ENCODE measurements around the gene SULT6B1. TPM values are rescaled to one million over a fixed set of nuclear protein-coding genes. Genes with fewer than 3 reads are reported as not detected.

Gene SULT6B1
- total and polyA plus RNA-seq, 5 donors from 2014 or later, result not detected

- ATAC-seq (ENCODE audit: low read depth in 2 of 2) (peak; percentile 9 to 16), DNase-seq (peak; percentile 8 to 42 (median 36))
- Histone ChIP-seq H3K4me1 (ENCODE audit: control insufficient read depth, insufficient read depth, low read length, poor library complexity, severe bottlenecking) (peaks cover 25% of the 10 kb centered on the region), H3K27ac (ENCODE audit: insufficient read depth, low read length, poor library complexity, severe bottlenecking) (peak overlapping the region; percentile 66), H3K4me3 (ENCODE audit: low read depth, low read length) (peak overlapping the region; percentile 93), H3K9me3 (ENCODE audit: control insufficient read depth in 2 of 2, low read length in 2 of 2) (no peaks in the 10 kb centered on the region), H3K27me3 (ENCODE audit: control insufficient read depth, insufficient read depth, low read length) (no peaks in the 10 kb centered on the region), H3K36me3 (ENCODE audit: control insufficient read depth, insufficient read depth, low read length) (no peaks in the 10 kb centered on the region)
- Mint-ChIP-seq H3K4me1 (peaks cover 20 to 55% (median 40%) of the 10 kb centered on the region in 4 donors), H3K27ac (peak overlapping the region; percentile 95 to 97 (median 96)), H3K9me3 (peaks cover 0 to 3% (median 0%) of the 10 kb centered on the region in 7 donors), H3K4me3 (peak overlapping the region; percentile 95 to 97 (median 96)), H3K36me3 (peaks cover 20% of the 10 kb centered on the region), H3K27me3 (no peaks in the 10 kb centered on the region)
Measured at GRCh38 chr2:37156071-37156856, 32.2 kb downstream of the SULT6B1 start.

DNA sequence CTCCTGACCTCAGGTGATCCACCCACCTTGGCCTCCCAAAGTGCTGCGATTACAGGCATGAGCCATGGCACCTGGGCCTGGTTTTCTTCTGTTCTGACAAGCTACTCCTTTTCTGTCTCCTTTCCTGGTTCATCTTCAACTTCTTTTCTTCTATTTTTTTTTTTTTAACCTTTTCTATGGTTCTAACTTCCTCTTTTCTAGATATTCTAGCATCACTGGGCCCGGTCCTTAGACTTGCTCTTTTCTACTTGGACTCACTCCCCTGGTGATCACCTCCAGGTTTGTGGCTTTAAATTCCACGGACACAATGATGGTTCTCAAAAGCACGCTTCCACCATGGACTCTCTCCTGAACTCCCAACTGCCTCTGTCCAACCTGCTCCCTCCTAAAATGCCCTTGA lies 33.7 kb downstream of the SULT6B1 start:
- H3K27me3 Mint-ChIP-seq, result no peaks in the 10 kb centered on the region
- H3K4me3 Mint-ChIP-seq, result peak overlapping the region; percentile 95 to 97 (median 96)
- no peak for ATAC-seq (ENCODE audit: low read depth in 2 of 2)
- peaks cover 22 to 69% (median 50%) of the 10 kb centered on the region in 4 donors for H3K4me1 Mint-ChIP-seq
- H3K27ac Mint-ChIP-seq, result peak overlapping the region; percentile 33 to 96 (median 95)
- Histone ChIP-seq H3K27ac (ENCODE audit: insufficient read depth, low read length, poor library complexity, severe bottlenecking) (no peak overlapping the region), H3K9me3 (ENCODE audit: control insufficient read depth in 2 of 2, low read length in 2 of 2) (no peaks in the 10 kb centered on the region), H3K36me3 (ENCODE audit: control insufficient read depth, insufficient read depth, low read length) (no peaks in the 10 kb centered on the region), H3K27me3 (ENCODE audit: control insufficient read depth, insufficient read depth, low read length) (no peaks in the 10 kb centered on the region), H3K4me3 (ENCODE audit: low read depth, low read length) (peak overlapping the region; percentile 27), H3K4me1 (ENCODE audit: control insufficient read depth, insufficient read depth, low read length, poor library complexity, severe bottlenecking) (peaks cover 36% of the 10 kb centered on the region)
- no peak for DNase-seq
- H3K36me3 Mint-ChIP-seq, result peaks cover 20% of the 10 kb centered on the region
- H3K9me3 Mint-ChIP-seq, result peaks cover 0 to 3% (median 0%) of the 10 kb centered on the region in 7 donors

- H3K36me3 Mint-ChIP-seq, result peaks cover 27% of the 10 kb centered on the region
Measured at GRCh38 chr2:37153224-37153623, 35.2 kb downstream of the SULT6B1 start.

DNA sequence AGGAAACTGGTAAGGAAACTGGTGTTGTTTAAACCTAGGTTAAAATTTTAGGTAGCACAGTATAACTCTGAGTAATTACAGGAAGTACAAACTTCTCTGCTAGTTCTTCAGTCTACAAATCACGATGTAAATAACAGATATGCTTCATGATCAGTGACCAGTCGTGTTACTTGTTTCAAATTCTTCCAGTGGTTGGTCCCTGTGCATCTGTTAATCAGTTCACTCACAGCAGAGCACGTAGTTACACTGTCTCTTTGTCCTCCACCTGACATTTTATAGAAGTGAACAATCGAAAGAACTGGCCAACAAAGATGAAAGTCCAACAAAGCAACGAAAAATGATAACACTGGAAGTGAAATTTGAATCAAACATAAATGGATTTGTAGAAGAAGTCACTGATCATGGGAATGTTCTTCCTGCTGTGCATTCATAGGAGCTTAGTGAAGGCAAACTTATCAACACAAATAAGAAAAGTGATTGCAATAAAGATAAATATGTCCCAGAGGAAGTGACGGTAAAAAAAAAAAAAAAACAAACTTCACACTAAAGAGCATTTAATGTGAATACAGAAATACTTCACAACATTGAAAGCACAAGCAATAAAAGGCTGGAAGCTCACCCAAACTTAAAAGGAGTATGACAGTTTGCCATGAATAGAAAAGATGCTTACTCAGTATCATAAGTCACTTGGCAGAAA lies 38.7 kb downstream of the SULT6B1 start:
- Histone ChIP-seq H3K36me3 (ENCODE audit: control insufficient read depth, insufficient read depth, low read length) (peaks cover 28% of the 10 kb centered on the region), H3K4me1 (ENCODE audit: control insufficient read depth, insufficient read depth, low read length, poor library complexity, severe bottlenecking) (peaks cover 16% of the 10 kb centered on the region), H3K4me3 (ENCODE audit: low read depth, low read length) (peak overlapping the region; percentile 76), H3K27ac (ENCODE audit: insufficient read depth, low read length, poor library complexity, severe bottlenecking) (peak overlapping the region; percentile 69), H3K9me3 (ENCODE audit: control insufficient read depth in 2 of 2, low read length in 2 of 2) (no peaks in the 10 kb centered on the region), H3K27me3 (ENCODE audit: control insufficient read depth, insufficient read depth, low read length) (no peaks in the 10 kb centered on the region)
- H3K27ac Mint-ChIP-seq, result peak overlapping the region; percentile 71 to 94 (median 74)
- DNase-seq, result peak in 2 of 3 donors; percentile 62 to 64
- peaks cover 0 to 3% (median 0%) of the 10 kb centered on the region in 7 donors for H3K9me3 Mint-ChIP-seq
- peaks cover 41% of the 10 kb centered on the region for H3K36me3 Mint-ChIP-seq
- H3K4me3 Mint-ChIP-seq, result peak overlapping the region; percentile 49 to 78 (median 74)
- peak; percentile 59 to 87 for ATAC-seq (ENCODE audit: low read depth in 2 of 2)
- peaks cover 17 to 50% (median 44%) of the 10 kb centered on the region in 4 donors for H3K4me1 Mint-ChIP-seq
- no peaks in the 10 kb centered on the region for H3K27me3 Mint-ChIP-seq

More at GRCh38 chr2:37153224-37153623, 35.2 kb downstream of the SULT6B1 start:
- no peaks in the 10 kb centered on the region for H3K27me3 ChIP-seq (ENCODE audit: control insufficient read depth, insufficient read depth, low read length)
- no peak overlapping the region for H3K4me3 ChIP-seq (ENCODE audit: low read depth, low read length)
- Mint-ChIP-seq H3K27me3 (no peaks in the 10 kb centered on the region), H3K9me3 (peaks cover 0 to 3% (median 0%) of the 10 kb centered on the region in 7 donors), H3K27ac (no peak overlapping the region), H3K4me1 (peaks cover 25 to 75% (median 60%) of the 10 kb centered on the region in 4 donors), H3K4me3 (peak overlapping the region in 2 of 4 donors; percentile 47 to 97)
- no peak for DNase-seq
- no peak overlapping the region for H3K27ac ChIP-seq (ENCODE audit: insufficient read depth, low read length, poor library complexity, severe bottlenecking)
- ATAC-seq (ENCODE audit: low read depth in 2 of 2), result no peak
- H3K9me3 ChIP-seq (ENCODE audit: control insufficient read depth in 2 of 2, low read length in 2 of 2), result no peaks in the 10 kb centered on the region
- peaks cover 3% of the 10 kb centered on the region for H3K36me3 ChIP-seq (ENCODE audit: control insufficient read depth, insufficient read depth, low read length)
- peaks cover 41% of the 10 kb centered on the region for H3K4me1 ChIP-seq (ENCODE audit: control insufficient read depth, insufficient read depth, low read length, poor library complexity, severe bottlenecking)

DNA sequence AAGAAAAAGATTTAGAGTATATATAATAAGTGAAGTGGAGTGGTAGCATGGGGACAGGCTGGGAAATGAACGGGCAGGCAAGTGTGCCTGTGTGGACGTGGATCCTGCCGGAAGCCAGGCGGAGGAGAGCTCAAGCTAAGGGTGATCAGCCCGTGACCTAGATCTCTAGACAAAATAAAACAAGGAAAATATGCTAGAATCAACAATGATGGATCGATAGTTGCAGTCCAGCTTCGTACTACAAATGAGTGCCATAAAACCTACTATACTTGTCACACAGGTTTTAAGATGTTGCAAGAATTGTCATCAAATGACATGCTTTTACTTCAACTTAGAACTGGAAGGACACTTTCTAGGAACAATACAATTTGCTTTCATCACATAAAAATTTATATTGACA lies 40.1 kb downstream of the SULT6B1 start:
- no peak for ATAC-seq (ENCODE audit: low read depth in 2 of 2)
- H3K4me1 Mint-ChIP-seq, result peaks cover 13 to 40% (median 37%) of the 10 kb centered on the region in 4 donors
- Histone ChIP-seq H3K27ac (ENCODE audit: insufficient read depth, low read length, poor library complexity, severe bottlenecking) (no peak overlapping the region), H3K9me3 (ENCODE audit: control insufficient read depth in 2 of 2, low read length in 2 of 2) (no peaks in the 10 kb centered on the region), H3K4me1 (ENCODE audit: control insufficient read depth, insufficient read depth, low read length, poor library complexity, severe bottlenecking) (peaks cover 16% of the 10 kb centered on the region), H3K36me3 (ENCODE audit: control insufficient read depth, insufficient read depth, low read length) (peaks cover 36% of the 10 kb centered on the region), H3K27me3 (ENCODE audit: control insufficient read depth, insufficient read depth, low read length) (no peaks in the 10 kb centered on the region), H3K4me3 (ENCODE audit: low read depth, low read length) (no peak overlapping the region)
- no peaks in the 10 kb centered on the region for H3K27me3 Mint-ChIP-seq
- peak overlapping the region in 1 of 4 donors; percentile 38 for H3K4me3 Mint-ChIP-seq
- no peak for DNase-seq
- peaks cover 0 to 3% (median 0%) of the 10 kb centered on the region in 7 donors for H3K9me3 Mint-ChIP-seq
- H3K27ac Mint-ChIP-seq, result peak overlapping the region; percentile 35 to 52 (median 43)
- peaks cover 34% of the 10 kb centered on the region for H3K36me3 Mint-ChIP-seq

DNA sequence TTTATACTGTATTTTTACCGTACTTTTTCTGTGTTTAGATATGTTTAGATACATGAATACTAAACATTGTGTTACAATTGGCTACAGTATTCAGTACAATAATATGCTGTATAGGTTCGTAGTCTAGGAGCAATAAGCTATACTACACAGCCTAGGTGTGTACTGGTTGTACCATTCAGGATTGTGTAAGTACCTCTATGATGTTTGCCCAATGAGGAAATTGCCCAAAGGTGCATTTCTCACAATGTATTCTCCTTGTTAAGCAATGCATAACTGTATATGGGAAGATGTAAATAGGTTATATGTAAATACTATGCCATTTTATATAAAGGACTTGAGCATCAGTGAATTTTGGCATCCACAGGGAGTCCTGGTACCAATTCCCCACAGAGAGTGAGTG lies 42.4 kb downstream of the SULT6B1 start:
- Mint-ChIP-seq H3K27me3 (no peaks in the 10 kb centered on the region), H3K27ac (no peak overlapping the region), H3K9me3 (no peaks in the 10 kb centered on the region), H3K36me3 (peaks cover 27% of the 10 kb centered on the region), H3K4me3 (no peak overlapping the region), H3K4me1 (peaks cover 5 to 23% (median 22%) of the 10 kb centered on the region in 4 donors)
- Histone ChIP-seq H3K4me1 (ENCODE audit: control insufficient read depth, insufficient read depth, low read length, poor library complexity, severe bottlenecking) (peaks cover 16% of the 10 kb centered on the region), H3K4me3 (ENCODE audit: low read depth, low read length) (no peak overlapping the region), H3K36me3 (ENCODE audit: control insufficient read depth, insufficient read depth, low read length) (peaks cover 43% of the 10 kb centered on the region), H3K27ac (ENCODE audit: insufficient read depth, low read length, poor library complexity, severe bottlenecking) (no peak overlapping the region), H3K27me3 (ENCODE audit: control insufficient read depth, insufficient read depth, low read length) (no peaks in the 10 kb centered on the region), H3K9me3 (ENCODE audit: control insufficient read depth in 2 of 2, low read length in 2 of 2) (no peaks in the 10 kb centered on the region)
- DNase-seq, result no peak
- ATAC-seq (ENCODE audit: low read depth in 2 of 2), result no peak

GRCh38 chr2:37143974-37144373 lies 44.5 kb downstream of the SULT6B1 start:
- no peaks in the 10 kb centered on the region for H3K27me3 Mint-ChIP-seq
- Histone ChIP-seq H3K36me3 (ENCODE audit: control insufficient read depth, insufficient read depth, low read length) (peaks cover 61% of the 10 kb centered on the region), H3K27ac (ENCODE audit: insufficient read depth, low read length, poor library complexity, severe bottlenecking) (no peak overlapping the region), H3K4me3 (ENCODE audit: low read depth, low read length) (no peak overlapping the region), H3K4me1 (ENCODE audit: control insufficient read depth, insufficient read depth, low read length, poor library complexity, severe bottlenecking) (no peaks in the 10 kb centered on the region), H3K9me3 (ENCODE audit: control insufficient read depth in 2 of 2, low read length in 2 of 2) (no peaks in the 10 kb centered on the region), H3K27me3 (ENCODE audit: control insufficient read depth, insufficient read depth, low read length) (no peaks in the 10 kb centered on the region)
- H3K36me3 Mint-ChIP-seq, result peaks cover 43% of the 10 kb centered on the region
- no peak for DNase-seq
- H3K9me3 Mint-ChIP-seq, result no peaks in the 10 kb centered on the region
- peaks cover 4 to 12% (median 7%) of the 10 kb centered on the region in 4 donors for H3K4me1 Mint-ChIP-seq
- no peak overlapping the region for H3K27ac Mint-ChIP-seq
- no peak for ATAC-seq (ENCODE audit: low read depth in 2 of 2)
- no peak overlapping the region for H3K4me3 Mint-ChIP-seq

Data from CD4-positive, CD25-positive, alpha-beta regulatory T cell (primary cell).